ENCODE data around the gene MEI1. TPM values are rescaled to one million over a fixed set of nuclear protein-coding genes. Genes with fewer than 3 reads are reported as not detected.

Gene MEI1
- total and polyA plus RNA-seq, 2 of the 4 experiments (the other 2 are of a cell fraction), result 0.90 to 2.6 TPM

DNA sequence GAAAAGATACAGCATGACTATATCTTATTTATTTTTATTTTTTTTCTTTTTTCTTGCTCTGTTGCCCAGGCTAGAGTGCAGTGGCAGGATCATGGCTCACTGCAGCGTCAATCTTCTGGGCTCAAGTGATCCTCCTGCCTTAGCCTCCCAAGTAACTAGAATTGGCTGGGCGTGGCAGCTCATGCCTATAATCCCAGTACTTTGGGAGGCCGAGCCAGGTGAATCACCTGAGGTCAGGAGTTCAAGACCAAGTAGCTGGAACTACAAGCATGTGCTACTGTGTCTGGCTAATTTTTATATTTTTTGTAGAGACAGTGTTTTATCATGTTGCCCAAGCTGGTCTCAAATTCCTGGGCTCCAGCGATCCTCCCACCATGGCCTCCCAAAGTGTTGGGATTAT, 72.9 kb downstream of the MEI1 start:
- H3K9me1 ChIP-seq (ENCODE audit: insufficient read depth, low read length), result no peaks in the 10 kb centered on the region
- no peak overlapping the region for H3K4me3 ChIP-seq (ENCODE audit: insufficient read depth, low read depth, low read length)
- no peak overlapping the region for H3K4ac ChIP-seq (ENCODE audit: low read depth, low read length)
- no peak overlapping the region for H2BK20ac ChIP-seq (ENCODE audit: low read depth, low read length)
- H4K91ac ChIP-seq (ENCODE audit: insufficient read depth, low read depth, low read length), result no peak overlapping the region
- no peak overlapping the region for H4K5ac ChIP-seq (ENCODE audit: low read depth, low read length)
- no peak overlapping the region for H3K4me2 ChIP-seq (ENCODE audit: low read depth, low read length)
- no peak overlapping the region for H2BK120ac ChIP-seq (ENCODE audit: low read depth, low read length)
- no peak overlapping the region for H2AK9ac ChIP-seq (replicated peaks; ENCODE audit: low read depth, low read length, poor library complexity)
- H3K27ac ChIP-seq (ENCODE audit: insufficient read depth, low read length), result no peak overlapping the region
- ATAC-seq (ENCODE audit: low read depth), result no peak
- H3K18ac ChIP-seq (ENCODE audit: low read depth, low read length), result no peak overlapping the region
- no peak for DNase-seq
- dilution Hi-C loops (cut with HindIII; ENCODE audit: low sequenced_read_pairs, unreplicated experiment), result no loop called here
- no peak overlapping the region for H3K23ac ChIP-seq (ENCODE audit: low read depth, low read length)
- no peak overlapping the region for H2AFZ ChIP-seq (replicated peaks; ENCODE audit: low read length, poor library complexity)
- H3K9me3 ChIP-seq (ENCODE audit: control insufficient read depth, insufficient read depth, low read length), result no peaks in the 10 kb centered on the region
- POLR2A ChIA-PET (ENCODE audit: unreplicated experiment), result no interaction called here
- TF ChIP-seq NFE2L2 (IDR thresholded peaks at IDR 0.05; ENCODE audit: low read depth, low read length), result no peak
- TF ChIP-seq MAZ (IDR thresholded peaks at IDR 0.05; ENCODE audit: borderline replicate concordance, low read depth, low read length), result no peak
- TF ChIP-seq SMC3 (IDR thresholded peaks at IDR 0.05; ENCODE audit: low read depth, low read length), result no peak
- TF ChIP-seq, protein P1, sequence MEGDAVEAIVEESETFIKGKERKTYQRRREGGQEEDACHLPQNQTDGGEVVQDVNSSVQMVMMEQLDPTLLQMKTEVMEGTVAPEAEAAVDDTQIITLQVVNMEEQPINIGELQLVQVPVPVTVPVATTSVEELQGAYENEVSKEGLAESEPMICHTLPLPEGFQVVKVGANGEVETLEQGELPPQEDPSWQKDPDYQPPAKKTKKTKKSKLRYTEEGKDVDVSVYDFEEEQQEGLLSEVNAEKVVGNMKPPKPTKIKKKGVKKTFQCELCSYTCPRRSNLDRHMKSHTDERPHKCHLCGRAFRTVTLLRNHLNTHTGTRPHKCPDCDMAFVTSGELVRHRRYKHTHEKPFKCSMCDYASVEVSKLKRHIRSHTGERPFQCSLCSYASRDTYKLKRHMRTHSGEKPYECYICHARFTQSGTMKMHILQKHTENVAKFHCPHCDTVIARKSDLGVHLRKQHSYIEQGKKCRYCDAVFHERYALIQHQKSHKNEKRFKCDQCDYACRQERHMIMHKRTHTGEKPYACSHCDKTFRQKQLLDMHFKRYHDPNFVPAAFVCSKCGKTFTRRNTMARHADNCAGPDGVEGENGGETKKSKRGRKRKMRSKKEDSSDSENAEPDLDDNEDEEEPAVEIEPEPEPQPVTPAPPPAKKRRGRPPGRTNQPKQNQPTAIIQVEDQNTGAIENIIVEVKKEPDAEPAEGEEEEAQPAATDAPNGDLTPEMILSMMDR (conservative IDR thresholded peaks at IDR 0.05; ENCODE audit: low read depth, low read length), result no peak
- TF ChIP-seq POLR2A (IDR thresholded peaks at IDR 0.05; ENCODE audit: low read depth, low read length), result no peak
- H3K4me1 ChIP-seq (ENCODE audit: control insufficient read depth, insufficient read depth, low read length), result no peaks in the 10 kb centered on the region
- no peak overlapping the region for H3K9ac ChIP-seq (ENCODE audit: low read depth, low read length)
- in situ Hi-C loops (cut with MboI; ENCODE audit: low sequenced_read_pairs), result no loop called here
- H2BK15ac ChIP-seq (ENCODE audit: low read depth, low read length), result no peak overlapping the region
- H2AK5ac ChIP-seq (ENCODE audit: low read depth, low read length), result no peak overlapping the region
- peaks cover 6% of the 10 kb centered on the region for H3K27me3 ChIP-seq (ENCODE audit: control insufficient read depth, insufficient read depth, low read length)
- intact Hi-C loops (cut with micrococcal nuclease), result no loop called here
- no peak overlapping the region for H3K14ac ChIP-seq (replicated peaks; ENCODE audit: low read depth, low read length)
- CTCF ChIA-PET, result no interaction called here
- no TSS peak for BruUV-seq (replicated peaks)
- no peak overlapping the region for H2BK5ac ChIP-seq (ENCODE audit: low read depth, low read length, poor library complexity, severe bottlenecking)
- WGBS, 2 experiments (ENCODE audit: extremely low coverage in 2 of 2, insufficient read length in 1 of 2), result 50% methylated on average over 1 of the region's 4 CpGs; no CpG with 5 or more reads in 1 of the 2 experiments
- no peaks in the 10 kb centered on the region for H3K36me3 ChIP-seq (ENCODE audit: control insufficient read depth, insufficient read depth, low read length)
- no peak overlapping the region for H4K8ac ChIP-seq (ENCODE audit: low read depth in 2 of 2, low read length in 2 of 2)
- H3K79me1 ChIP-seq (ENCODE audit: low read depth in 1 of 2, low read length in 2 of 2), result no peaks in the 10 kb centered on the region
- H4K20me1 ChIP-seq (ENCODE audit: insufficient read depth, low read length), result no peaks in the 10 kb centered on the region
- no peak overlapping the region for H3K56ac ChIP-seq (ENCODE audit: extremely low read depth, insufficient read depth, low read length)
